Sigmoid colon (tissue), 4 donors: ENCODE results near the gene ADAMTS2.

Experiments
- CTCF ChIP-seq, 4 experiments: fragments of 450-650 bp in 3 of 4; fragments of 200-600 bp in 1 of 4; IDR thresholded peaks; one replicate each; pipeline ENCODE4 v1.5.1; 2016 to 2019; ENCODE audit warnings: antibody characterized with exemption in 4 of 4, mild to moderate bottlenecking in 3 of 4, moderate library complexity in 2 of 4
- EP300 ChIP-seq, 4 donors: sonication (generic); formaldehyde crosslinking; IDR thresholded peaks; one replicate each; pipeline ENCODE4 v1.6.1; 2017; ENCODE audit warnings: antibody characterized with exemption in 4 of 4
- POLR2A ChIP-seq, 2 donors: fragments of 450-650 bp; IDR thresholded peaks; one replicate each; pipeline ENCODE4 v1.6.1; 2016; ENCODE audit warnings: antibody characterized with exemption in 2 of 2, mild to moderate bottlenecking in 2 of 2, moderate library complexity in 2 of 2

- TF ChIP-seq POLR2A (IDR thresholded peaks at IDR 0.05), result no peak
- TF ChIP-seq CTCF (IDR thresholded peaks at IDR 0.05), result no peak
- no peak for TF ChIP-seq EP300 (IDR thresholded peaks at IDR 0.05)
Observed at GRCh38 chr5:179336126-179336870, 9.0 kb downstream of the ADAMTS2 start.
